NCI-H510A (cell line): Measurements from ENCODE around the gene ANO2.

Experiments
- DNase-seq: peaks from one replicate; lab custom pipeline; 2025; lab: John Stamatoyannopoulos, UW

ANO2 gene

DNA sequence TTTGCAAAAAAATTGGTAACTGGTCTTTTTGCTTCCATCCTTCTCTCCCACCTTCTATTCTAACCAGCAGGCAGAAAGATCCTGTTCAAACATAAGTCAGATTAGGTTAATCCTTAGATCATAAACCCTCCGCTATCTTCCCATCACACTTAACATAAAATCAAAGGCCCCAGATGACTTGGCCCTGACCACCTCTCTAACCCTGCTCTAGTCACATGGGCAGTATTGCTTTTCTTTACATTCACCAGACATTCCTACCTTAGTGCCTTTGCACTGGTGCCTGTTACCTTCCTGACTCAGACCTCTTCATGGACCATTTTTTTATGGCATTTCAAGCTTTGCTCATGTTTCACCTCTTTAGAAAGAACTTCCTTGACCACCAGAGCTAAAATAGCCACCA is 429.6 kb downstream of the ANO2 start:
- DNase-seq: no peak

DNA sequence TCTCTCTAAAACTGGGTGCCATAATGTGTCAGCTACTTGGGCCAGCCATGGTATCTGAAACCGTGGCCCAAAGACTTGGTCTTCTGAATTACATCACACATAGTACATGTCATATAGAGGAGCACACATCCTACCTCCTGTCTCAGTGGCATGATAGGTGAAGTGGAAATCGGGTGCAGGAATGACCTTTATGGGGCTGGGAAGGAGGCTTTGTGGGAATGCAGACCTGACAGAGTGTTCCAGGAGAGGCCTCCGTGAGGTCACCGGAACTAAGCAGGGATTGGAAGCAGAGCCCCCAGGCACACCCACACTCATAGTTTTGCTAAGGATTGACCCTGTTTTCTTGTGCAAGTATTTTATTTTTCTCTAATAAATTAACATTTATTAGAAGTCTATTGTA is 430.5 kb downstream of the ANO2 start:
- DNase-seq: no peak

DNA sequence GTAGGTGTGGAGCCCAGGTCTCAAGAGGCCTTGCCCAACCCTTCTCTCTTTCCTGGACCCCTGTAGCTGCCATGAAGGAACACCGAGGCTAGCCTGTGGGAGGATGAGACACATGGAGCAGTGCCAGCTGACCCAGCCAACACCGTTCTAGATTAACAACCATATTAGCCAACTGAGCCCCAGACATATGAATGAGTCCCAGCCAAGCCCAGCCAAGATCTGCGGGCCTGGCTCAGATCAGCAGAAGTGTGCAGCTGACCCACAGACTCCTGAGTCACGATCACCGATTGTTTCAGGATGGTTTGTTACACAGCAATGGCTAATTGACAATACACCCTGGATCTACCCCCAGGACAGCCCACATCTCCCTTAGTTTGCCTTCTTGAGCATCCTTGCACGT is 431.0 kb downstream of the ANO2 start:
- no peak for DNase-seq

DNA sequence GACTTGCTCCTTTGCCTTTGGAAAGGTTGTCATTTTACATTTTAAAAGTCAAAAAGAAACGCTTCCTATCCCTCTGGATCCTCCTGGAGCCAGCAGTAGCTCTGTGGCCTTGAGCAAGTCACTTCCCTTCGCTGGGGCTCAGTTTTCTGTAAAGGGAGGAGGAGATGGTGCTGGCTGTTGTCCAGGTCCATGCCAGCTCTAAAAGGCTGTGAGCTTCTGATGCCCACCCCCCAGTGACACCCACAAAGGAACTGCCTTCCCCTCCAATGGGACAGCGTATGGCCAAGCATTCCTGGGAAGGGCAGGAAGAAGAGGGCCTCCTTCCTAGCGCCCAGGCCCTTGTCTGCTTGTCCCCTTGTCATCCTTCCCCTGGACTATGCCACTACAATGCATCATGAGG is 431.7 kb downstream of the ANO2 start:
- DNase-seq: no peak
